ENCODE measurements around the gene TADA2B.

The TADA2B gene

GRCh38 chr4:7023901-7024300 is 19.3 kb upstream of the TADA2B start:
- Histone ChIP-seq H3K79me1 (replicated peaks; ENCODE audit: low read length, poor library complexity, severe bottlenecking) (peaks cover 22% of the 10 kb centered on the region), H3K9ac (ENCODE audit: low read length) (no peak overlapping the region), H2AK5ac (ENCODE audit: low read length, severe bottlenecking) (peak overlapping the region; percentile 30), H4K91ac (ENCODE audit: low read length) (no peak overlapping the region), H3K14ac (ENCODE audit: low read length in 2 of 2) (no peak overlapping the region), H2AFZ (ENCODE audit: low read depth, low read length) (no peak overlapping the region), H3K9me3 (ENCODE audit: control insufficient read depth, low read length) (no peaks in the 10 kb centered on the region), H3K36me3 (ENCODE audit: control insufficient read depth in 1 of 2, insufficient read depth in 2 of 2, low read depth in 1 of 2, low read length in 2 of 2) (peaks cover 47 to 51% of the 10 kb centered on the region in 2 experiments), H2BK15ac (ENCODE audit: low read depth, poor library complexity, severe bottlenecking) (no peak overlapping the region), H3K4me2 (ENCODE audit: low read length, poor library complexity, severe bottlenecking) (no peak overlapping the region), H4K8ac (ENCODE audit: low read length) (no peak overlapping the region), H3K27me3 (ENCODE audit: control insufficient read depth in 1 of 2, insufficient read depth in 1 of 2, low read length in 2 of 2) (no peaks in the 10 kb centered on the region), H3K23ac (ENCODE audit: low read length in 2 of 2) (no peak overlapping the region), H3K18ac (ENCODE audit: low read depth in 1 of 2, low read length in 2 of 2) (no peak overlapping the region), H3K27ac (ENCODE audit: low read length, poor library complexity, severe bottlenecking) (no peak overlapping the region), H2BK5ac (ENCODE audit: low read depth, low read length, poor library complexity, severe bottlenecking) (no peak overlapping the region), H3K4me1 (ENCODE audit: control insufficient read depth, insufficient read depth, low read depth, low read length) (peaks cover 31% of the 10 kb centered on the region), H3K4ac (ENCODE audit: low read depth in 1 of 2, low read length in 2 of 2) (no peak overlapping the region), H3K4me3 (ENCODE audit: insufficient read depth in 1 of 2, low read depth in 1 of 2, low read length in 2 of 2) (no peak overlapping the region), H2BK12ac (ENCODE audit: low read length in 2 of 2) (no peak overlapping the region), H2BK120ac (ENCODE audit: low read depth, low read length) (no peak overlapping the region)
- 96% methylated on average over 12 of the region's 12 CpGs for WGBS
- no peak for DNase-seq

GRCh38 chr4:7024336-7024890 is 18.8 kb upstream of the TADA2B start:
- Histone ChIP-seq H3K36me3 (ENCODE audit: control insufficient read depth in 1 of 2, insufficient read depth in 2 of 2, low read depth in 1 of 2, low read length in 2 of 2) (peaks cover 47 to 50% of the 10 kb centered on the region in 2 experiments), H3K4me3 (ENCODE audit: insufficient read depth in 1 of 2, low read depth in 1 of 2, low read length in 2 of 2) (no peak overlapping the region), H3K14ac (ENCODE audit: low read length in 2 of 2) (no peak overlapping the region), H4K8ac (ENCODE audit: low read length) (no peak overlapping the region), H3K4ac (ENCODE audit: low read depth in 1 of 2, low read length in 2 of 2) (no peak overlapping the region), H3K79me1 (replicated peaks; ENCODE audit: low read length, poor library complexity, severe bottlenecking) (peaks cover 22% of the 10 kb centered on the region), H3K23ac (ENCODE audit: low read length in 2 of 2) (no peak overlapping the region), H2BK5ac (ENCODE audit: low read depth, low read length, poor library complexity, severe bottlenecking) (no peak overlapping the region), H2BK12ac (ENCODE audit: low read length in 2 of 2) (peak overlapping the region in 1 of 2 experiments; percentile 45), H4K91ac (ENCODE audit: low read length) (no peak overlapping the region), H3K9me3 (ENCODE audit: control insufficient read depth, low read length) (no peaks in the 10 kb centered on the region), H2BK15ac (ENCODE audit: low read depth, poor library complexity, severe bottlenecking) (no peak overlapping the region), H2BK120ac (ENCODE audit: low read depth, low read length) (no peak overlapping the region), H3K4me1 (ENCODE audit: control insufficient read depth, insufficient read depth, low read depth, low read length) (peaks cover 28% of the 10 kb centered on the region), H2AFZ (ENCODE audit: low read depth, low read length) (no peak overlapping the region), H3K18ac (ENCODE audit: low read depth in 1 of 2, low read length in 2 of 2) (peak overlapping the region in 1 of 2 experiments; percentile 41), H3K27me3 (ENCODE audit: control insufficient read depth in 1 of 2, insufficient read depth in 1 of 2, low read length in 2 of 2) (no peaks in the 10 kb centered on the region), H3K9ac (ENCODE audit: low read length) (no peak overlapping the region), H3K27ac (ENCODE audit: low read length, poor library complexity, severe bottlenecking) (no peak overlapping the region), H3K4me2 (ENCODE audit: low read length, poor library complexity, severe bottlenecking) (no peak overlapping the region), H2AK5ac (ENCODE audit: low read length, severe bottlenecking) (peak overlapping the region; percentile 30)
- WGBS: 94% methylated on average over 19 of the region's 19 CpGs
- no peak for DNase-seq

GRCh38 chr4:7025040-7025602 is 18.1 kb upstream of the TADA2B start:
- Histone ChIP-seq H3K4me3 (ENCODE audit: insufficient read depth in 1 of 2, low read depth in 1 of 2, low read length in 2 of 2) (no peak overlapping the region), H3K18ac (ENCODE audit: low read depth in 1 of 2, low read length in 2 of 2) (no peak overlapping the region), H3K4me1 (ENCODE audit: control insufficient read depth, insufficient read depth, low read depth, low read length) (peaks cover 30% of the 10 kb centered on the region), H3K4ac (ENCODE audit: low read depth in 1 of 2, low read length in 2 of 2) (no peak overlapping the region), H3K79me1 (replicated peaks; ENCODE audit: low read length, poor library complexity, severe bottlenecking) (peaks cover 22% of the 10 kb centered on the region), H3K27ac (ENCODE audit: low read length, poor library complexity, severe bottlenecking) (no peak overlapping the region), H3K4me2 (ENCODE audit: low read length, poor library complexity, severe bottlenecking) (no peak overlapping the region), H2BK120ac (ENCODE audit: low read depth, low read length) (no peak overlapping the region), H2AFZ (ENCODE audit: low read depth, low read length) (no peak overlapping the region), H4K8ac (ENCODE audit: low read length) (no peak overlapping the region), H3K9me3 (ENCODE audit: control insufficient read depth, low read length) (no peaks in the 10 kb centered on the region), H3K9ac (ENCODE audit: low read length) (no peak overlapping the region), H2AK5ac (ENCODE audit: low read length, severe bottlenecking) (no peak overlapping the region), H3K27me3 (ENCODE audit: control insufficient read depth in 1 of 2, insufficient read depth in 1 of 2, low read length in 2 of 2) (no peaks in the 10 kb centered on the region), H3K14ac (ENCODE audit: low read length in 2 of 2) (no peak overlapping the region), H4K91ac (ENCODE audit: low read length) (no peak overlapping the region), H2BK15ac (ENCODE audit: low read depth, poor library complexity, severe bottlenecking) (no peak overlapping the region), H3K23ac (ENCODE audit: low read length in 2 of 2) (no peak overlapping the region), H2BK12ac (ENCODE audit: low read length in 2 of 2) (no peak overlapping the region), H3K36me3 (ENCODE audit: control insufficient read depth in 1 of 2, insufficient read depth in 2 of 2, low read depth in 1 of 2, low read length in 2 of 2) (peaks cover 52 to 54% of the 10 kb centered on the region in 2 experiments), H2BK5ac (ENCODE audit: low read depth, low read length, poor library complexity, severe bottlenecking) (no peak overlapping the region)
- 95% methylated on average over 27 of the region's 28 CpGs for WGBS
- DNase-seq: no peak

GRCh38 chr4:7026107-7026506 is 17.1 kb upstream of the TADA2B start:
- peaks cover 55 to 60% of the 10 kb centered on the region in 2 experiments for H3K36me3 ChIP-seq (ENCODE audit: control insufficient read depth in 1 of 2, insufficient read depth in 2 of 2, low read depth in 1 of 2, low read length in 2 of 2)
- no peak overlapping the region for H2AFZ ChIP-seq (ENCODE audit: low read depth, low read length)
- H2BK120ac ChIP-seq (ENCODE audit: low read depth, low read length): no peak overlapping the region
- H3K4me2 ChIP-seq (ENCODE audit: low read length, poor library complexity, severe bottlenecking): no peak overlapping the region
- no peaks in the 10 kb centered on the region for H3K27me3 ChIP-seq (ENCODE audit: control insufficient read depth in 1 of 2, insufficient read depth in 1 of 2, low read length in 2 of 2)
- no peak overlapping the region for H2BK5ac ChIP-seq (ENCODE audit: low read depth, low read length, poor library complexity, severe bottlenecking)
- peaks cover 23% of the 10 kb centered on the region for H3K79me1 ChIP-seq (replicated peaks; ENCODE audit: low read length, poor library complexity, severe bottlenecking)
- H3K23ac ChIP-seq (ENCODE audit: low read length in 2 of 2): no peak overlapping the region
- no peak overlapping the region for H3K4me3 ChIP-seq (ENCODE audit: insufficient read depth in 1 of 2, low read depth in 1 of 2, low read length in 2 of 2)
- H2BK12ac ChIP-seq (ENCODE audit: low read length in 2 of 2): no peak overlapping the region
- DNase-seq: no peak
- H2AK5ac ChIP-seq (ENCODE audit: low read length, severe bottlenecking): no peak overlapping the region
- peaks cover 27% of the 10 kb centered on the region for H3K4me1 ChIP-seq (ENCODE audit: control insufficient read depth, insufficient read depth, low read depth, low read length)
- no peak overlapping the region for H2BK15ac ChIP-seq (ENCODE audit: low read depth, poor library complexity, severe bottlenecking)
- WGBS: 98% methylated on average over 5 of the region's 9 CpGs
- no peak overlapping the region for H3K9ac ChIP-seq (ENCODE audit: low read length)
- H4K8ac ChIP-seq (ENCODE audit: low read length): no peak overlapping the region
- no peak overlapping the region for H3K14ac ChIP-seq (ENCODE audit: low read length in 2 of 2)
- H3K4ac ChIP-seq (ENCODE audit: low read depth in 1 of 2, low read length in 2 of 2): no peak overlapping the region
- no peak overlapping the region for H4K91ac ChIP-seq (ENCODE audit: low read length)
- no peak overlapping the region for H3K18ac ChIP-seq (ENCODE audit: low read depth in 1 of 2, low read length in 2 of 2)
- no peaks in the 10 kb centered on the region for H3K9me3 ChIP-seq (ENCODE audit: control insufficient read depth, low read length)
- no peak overlapping the region for H3K27ac ChIP-seq (ENCODE audit: low read length, poor library complexity, severe bottlenecking)
